Liver (tissue), 9 donors: ENCODE measurements around the gene CHST3. TPM values are rescaled to one million over a fixed set of nuclear protein-coding genes. Genes with fewer than 3 reads are reported as not detected.

Experiments
- DNase-seq: peaks from one replicate; pipeline ENCODE4 v3.0.0-alpha.2; 2017; ENCODE audit warnings: low spot score
- H3K27ac ChIP-seq, 2 donors: one replicate each; pipeline ENCODE4 v1.7.0; 2013; ENCODE audit warnings: inconsistent platforms in 2 of 2, low read length in 2 of 2, control low read depth in 1 of 2, low read depth in 1 of 2, mild to moderate bottlenecking in 1 of 2
- H3K27me3 ChIP-seq, 4 donors: one replicate each; pipeline versions ENCODE4 v1.6.1 to v1.7.0; 2013; ENCODE audit warnings: low read length in 3 of 4, inconsistent platforms in 1 of 4, mild to moderate bottlenecking in 1 of 4, moderate library complexity in 1 of 4; ENCODE audit not compliant: control insufficient read depth in 4 of 4, insufficient read depth in 4 of 4
- H3K36me3 ChIP-seq, 4 donors: one replicate each; pipeline versions ENCODE4 v1.6.1 to v1.7.0; 2013; ENCODE audit warnings: low read length in 3 of 4, mild to moderate bottlenecking in 3 of 4, low read depth in 1 of 4, moderate library complexity in 1 of 4; ENCODE audit not compliant: control insufficient read depth in 4 of 4, insufficient read depth in 3 of 4
- H3K4me1 ChIP-seq, 4 donors: one replicate each; pipeline versions ENCODE4 v1.6.1 to v1.7.0; 2013; ENCODE audit warnings: low read length in 3 of 4, mild to moderate bottlenecking in 3 of 4, moderate library complexity in 1 of 4; ENCODE audit not compliant: control insufficient read depth in 4 of 4, insufficient read depth in 4 of 4
- H3K4me3 ChIP-seq, 3 donors: one replicate each; pipeline versions ENCODE4 v1.6.1 to v1.7.0; 2013; ENCODE audit warnings: low read length in 3 of 3, control low read depth in 1 of 3, low read depth in 1 of 3, mild to moderate bottlenecking in 1 of 3
- H3K9ac ChIP-seq, 2 donors: one replicate each; pipeline ENCODE4 v1.7.0; 2013; ENCODE audit warnings: low read length in 2 of 2, mild to moderate bottlenecking in 2 of 2, moderate library complexity in 2 of 2, control low read depth in 1 of 2, low read depth in 1 of 2
- H3K9me3 ChIP-seq, 4 donors: one replicate each; pipeline versions ENCODE4 v1.6.1 to v1.7.0; 2013; ENCODE audit warnings: low read length in 3 of 4; ENCODE audit not compliant: control insufficient read depth in 4 of 4
- EGR1 ChIP-seq, 2 donors: IDR thresholded peaks; 2 replicates each; pipeline ENCODE4 v1.6.1; 2016 to 2018; ENCODE audit warnings: antibody characterized with exemption in 2 of 2, low read depth in 2 of 2
- FOXA1 ChIP-seq: IDR thresholded peaks from 2 replicates; pipeline ENCODE4 v1.6.1; 2016; ENCODE audit warnings: antibody characterized with exemption
- FOXA2 ChIP-seq: IDR thresholded peaks from 2 replicates; pipeline ENCODE4 v1.6.1; 2016; ENCODE audit warnings: antibody characterized with exemption
- GABPA ChIP-seq, 2 donors: IDR thresholded peaks in 1 of 2; conservative IDR thresholded peaks in 1 of 2; 2 replicates each; pipeline ENCODE4 v1.6.1; 2016; ENCODE audit warnings: antibody characterized with exemption in 2 of 2, mild to moderate bottlenecking in 1 of 2, moderate library complexity in 1 of 2
- HNF4A ChIP-seq, 2 donors: conservative IDR thresholded peaks; 2 replicates each; pipeline ENCODE4 v1.6.1; 2016; ENCODE audit warnings: antibody characterized with exemption in 2 of 2, mild to moderate bottlenecking in 2 of 2
- HNF4G ChIP-seq: IDR thresholded peaks from 2 replicates; pipeline ENCODE4 v1.6.1; 2016; ENCODE audit warnings: antibody characterized with exemption
- JUND ChIP-seq, 2 donors: IDR thresholded peaks; 2 replicates each; pipeline ENCODE4 v1.6.1; 2016; ENCODE audit warnings: antibody characterized with exemption in 2 of 2
- NR2F2 ChIP-seq: IDR thresholded peaks from 2 replicates; pipeline ENCODE4 v1.6.1; 2016; ENCODE audit warnings: antibody characterized with exemption
- RAD21 ChIP-seq, 2 donors: IDR thresholded peaks; 2 replicates each; pipeline ENCODE4 v1.6.1; 2016; ENCODE audit warnings: antibody characterized with exemption in 2 of 2, mild to moderate bottlenecking in 2 of 2
- RXRA ChIP-seq, 2 donors: IDR thresholded peaks; 2 replicates each; pipeline ENCODE4 v1.6.1; 2017 to 2018; ENCODE audit warnings: antibody characterized with exemption in 2 of 2, mild to moderate bottlenecking in 1 of 2
- TAF1 ChIP-seq: conservative IDR thresholded peaks from 2 replicates; pipeline ENCODE4 v1.6.1; 2016; ENCODE audit warnings: antibody characterized with exemption, mild to moderate bottlenecking
- YY1 ChIP-seq: IDR thresholded peaks from 2 replicates; pipeline ENCODE4 v1.6.1; 2016; ENCODE audit warnings: antibody characterized with exemption, mild to moderate bottlenecking
- WGBS: extraction: QIAGEN DNeasy Blood & Tissue Kit; methylation state at CpG from one replicate; pipeline ENCODE4 v1.1.7; 2013; 5-methylcytosine and 5-hydroxymethylcytosine counted together
- polyA plus RNA-seq, 2 donors: library from polyadenylated mRNA; stranded (reverse) in 1 of 2; unstranded in 1 of 2; fragments of 200-250 nt in 1 of 2; fragments of >200 nt in 1 of 2; fragmentation: Nextera tagmentation in 1 of 2; extraction: Ambion mirVana in 1 of 2; gene quantifications; one replicate each; pipeline versions ENCODE4 v1.2.1 to v1.2.3, GENCODE V29; 2013 to 2015
- total RNA-seq, 2 donors: library from RNA; depleted of rRNA; stranded (reverse); fragments of >200 nt; gene quantifications; one replicate each; pipeline ENCODE4 v1.2.3, GENCODE V29; 2014
- TF ChIP-seq, protein P1 (sequence below): fragments of 150-350 bp; IDR thresholded peaks from 2 replicates; pipeline ENCODE4 v1.5.1; 2017; ENCODE audit warnings: improper control_type of control experiment, low read depth, low read length; ENCODE audit not compliant: missing input control
- TF ChIP-seq, protein P2 (sequence below): IDR thresholded peaks from 2 replicates; pipeline ENCODE4 v1.6.1; 2016; ENCODE audit warnings: antibody characterized with exemption
- TF ChIP-seq, protein P3 (sequence below): IDR thresholded peaks from 2 replicates; pipeline ENCODE4 v1.6.1; 2016; ENCODE audit warnings: antibody characterized with exemption
- TF ChIP-seq, protein P4 (sequence below): IDR thresholded peaks from 2 replicates; pipeline ENCODE4 v1.6.1; 2016; ENCODE audit warnings: antibody characterized with exemption
- donor health status: healthy.
- donor health status: healthy.
- donor health status: healthy.
- donor health status: healthy.
- donor health status: healthy.

Gene CHST3
- total and polyA plus RNA-seq, 4 donors, result 0.29 to 4.3 (median 1.5) TPM

DNA sequence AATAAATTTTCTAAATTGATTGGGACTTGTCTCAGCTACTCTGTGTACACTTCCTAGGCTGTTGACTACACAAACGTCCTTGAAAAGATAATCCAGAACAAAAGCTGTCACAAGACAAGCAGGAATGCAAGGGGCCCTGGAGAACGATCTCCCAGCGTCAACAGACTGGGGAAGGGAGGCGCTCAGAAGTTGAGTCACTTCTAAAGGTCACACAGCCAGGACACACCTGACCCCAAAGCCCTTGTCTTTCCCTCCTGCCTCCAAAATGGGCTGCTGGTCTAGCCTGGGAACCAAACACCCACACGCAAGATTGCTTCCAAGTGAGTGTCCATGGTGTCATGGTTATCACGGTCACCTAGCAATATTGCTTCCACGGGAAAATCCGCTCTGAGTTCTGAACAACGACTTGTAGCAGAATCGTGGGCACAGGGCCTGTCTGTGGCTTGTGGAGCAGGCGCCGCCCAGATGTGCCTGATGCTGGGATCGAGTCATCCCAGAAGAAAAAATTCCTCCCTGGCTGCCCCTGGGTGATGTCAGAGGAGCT, 74.3 kb downstream of the CHST3 start:
- Histone ChIP-seq H3K36me3 (no peaks in the 10 kb centered on the region), H3K4me3 (no peak overlapping the region), H3K27me3 (no peaks in the 10 kb centered on the region), H3K27ac (no peak overlapping the region), H3K9me3 (no peaks in the 10 kb centered on the region), H3K9ac (no peak overlapping the region), H3K4me1 (no peaks in the 10 kb centered on the region)
- TF ChIP-seq, protein P1, sequence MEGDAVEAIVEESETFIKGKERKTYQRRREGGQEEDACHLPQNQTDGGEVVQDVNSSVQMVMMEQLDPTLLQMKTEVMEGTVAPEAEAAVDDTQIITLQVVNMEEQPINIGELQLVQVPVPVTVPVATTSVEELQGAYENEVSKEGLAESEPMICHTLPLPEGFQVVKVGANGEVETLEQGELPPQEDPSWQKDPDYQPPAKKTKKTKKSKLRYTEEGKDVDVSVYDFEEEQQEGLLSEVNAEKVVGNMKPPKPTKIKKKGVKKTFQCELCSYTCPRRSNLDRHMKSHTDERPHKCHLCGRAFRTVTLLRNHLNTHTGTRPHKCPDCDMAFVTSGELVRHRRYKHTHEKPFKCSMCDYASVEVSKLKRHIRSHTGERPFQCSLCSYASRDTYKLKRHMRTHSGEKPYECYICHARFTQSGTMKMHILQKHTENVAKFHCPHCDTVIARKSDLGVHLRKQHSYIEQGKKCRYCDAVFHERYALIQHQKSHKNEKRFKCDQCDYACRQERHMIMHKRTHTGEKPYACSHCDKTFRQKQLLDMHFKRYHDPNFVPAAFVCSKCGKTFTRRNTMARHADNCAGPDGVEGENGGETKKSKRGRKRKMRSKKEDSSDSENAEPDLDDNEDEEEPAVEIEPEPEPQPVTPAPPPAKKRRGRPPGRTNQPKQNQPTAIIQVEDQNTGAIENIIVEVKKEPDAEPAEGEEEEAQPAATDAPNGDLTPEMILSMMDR, result no peak
- TF ChIP-seq RXRA (IDR thresholded peaks at IDR 0.05) (no peak), FOXA2 (no peak), JUND (IDR thresholded peaks at IDR 0.05) (no peak), GABPA (IDR thresholded peaks at IDR 0.05 in 1 of 2, conservative IDR thresholded peaks at IDR 0.05 in 1 of 2) (no peak), EGR1 (IDR thresholded peaks at IDR 0.05; ENCODE audit: low read depth in 2 of 2) (no peak), YY1 (no peak), TAF1 (no peak), FOXA1 (no peak), HNF4G (no peak), NR2F2 (no peak), HNF4A (conservative IDR thresholded peaks at IDR 0.05) (no peak), RAD21 (IDR thresholded peaks at IDR 0.05) (no peak)
- TF ChIP-seq, protein P2, sequence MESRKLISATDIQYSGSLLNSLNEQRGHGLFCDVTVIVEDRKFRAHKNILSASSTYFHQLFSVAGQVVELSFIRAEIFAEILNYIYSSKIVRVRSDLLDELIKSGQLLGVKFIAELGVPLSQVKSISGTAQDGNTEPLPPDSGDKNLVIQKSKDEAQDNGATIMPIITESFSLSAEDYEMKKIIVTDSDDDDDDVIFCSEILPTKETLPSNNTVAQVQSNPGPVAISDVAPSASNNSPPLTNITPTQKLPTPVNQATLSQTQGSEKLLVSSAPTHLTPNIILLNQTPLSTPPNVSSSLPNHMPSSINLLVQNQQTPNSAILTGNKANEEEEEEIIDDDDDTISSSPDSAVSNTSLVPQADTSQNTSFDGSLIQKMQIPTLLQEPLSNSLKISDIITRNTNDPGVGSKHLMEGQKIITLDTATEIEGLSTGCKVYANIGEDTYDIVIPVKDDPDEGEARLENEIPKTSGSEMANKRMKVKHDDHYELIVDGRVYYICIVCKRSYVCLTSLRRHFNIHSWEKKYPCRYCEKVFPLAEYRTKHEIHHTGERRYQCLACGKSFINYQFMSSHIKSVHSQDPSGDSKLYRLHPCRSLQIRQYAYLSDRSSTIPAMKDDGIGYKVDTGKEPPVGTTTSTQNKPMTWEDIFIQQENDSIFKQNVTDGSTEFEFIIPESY, result no peak
- TF ChIP-seq, protein P3, sequence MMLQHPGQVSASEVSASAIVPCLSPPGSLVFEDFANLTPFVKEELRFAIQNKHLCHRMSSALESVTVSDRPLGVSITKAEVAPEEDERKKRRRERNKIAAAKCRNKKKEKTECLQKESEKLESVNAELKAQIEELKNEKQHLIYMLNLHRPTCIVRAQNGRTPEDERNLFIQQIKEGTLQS, result no peak
- DNase-seq, result no peak
- WGBS, result 79% methylated on average over 13 of the region's 13 CpGs

DNA sequence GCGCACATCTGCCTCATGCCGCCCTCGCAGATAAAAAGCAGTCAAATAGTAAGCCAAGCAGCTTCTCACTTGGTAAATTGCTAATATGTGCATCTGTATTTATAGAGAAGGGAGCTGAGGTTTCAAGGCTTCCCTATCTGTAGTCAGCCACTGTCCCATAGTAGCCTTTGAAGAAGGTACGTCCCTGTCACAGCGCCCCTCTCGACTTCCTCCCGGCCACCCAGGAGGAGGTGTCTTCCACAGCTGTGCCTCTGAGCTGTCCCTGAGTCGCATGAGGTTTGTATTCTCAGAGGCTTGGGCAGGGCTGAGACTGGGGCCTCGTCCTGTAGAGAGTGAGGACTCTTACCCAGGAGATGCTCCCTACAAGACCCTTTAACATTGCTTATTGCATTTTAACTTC, 75.2 kb downstream of the CHST3 start:
- TF ChIP-seq YY1 (no peak), NR2F2 (no peak), FOXA1 (no peak), TAF1 (no peak), RAD21 (IDR thresholded peaks at IDR 0.05) (no peak)
- TF ChIP-seq, protein P4, sequence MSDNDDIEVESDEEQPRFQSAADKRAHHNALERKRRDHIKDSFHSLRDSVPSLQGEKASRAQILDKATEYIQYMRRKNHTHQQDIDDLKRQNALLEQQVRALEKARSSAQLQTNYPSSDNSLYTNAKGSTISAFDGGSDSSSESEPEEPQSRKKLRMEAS, result no peak
- TF ChIP-seq, protein P2, result no peak
- TF ChIP-seq, protein P1, result no peak
- Histone ChIP-seq H3K27me3 (no peaks in the 10 kb centered on the region), H3K9ac (no peak overlapping the region), H3K4me1 (no peaks in the 10 kb centered on the region), H3K9me3 (no peaks in the 10 kb centered on the region), H3K27ac (no peak overlapping the region), H3K36me3 (no peaks in the 10 kb centered on the region), H3K4me3 (no peak overlapping the region)
- no peak for DNase-seq
- WGBS, result 79% methylated on average over 9 of the region's 9 CpGs
